H1 (cell line): ENCODE data around the gene MRPL32. TPM values are rescaled to one million over a fixed set of nuclear protein-coding genes. Genes with fewer than 3 reads are reported as not detected.

Source experiments
- CTCF ChIA-PET: fragments of 300-600 bp; sonication (Branson Sonifier 250); formaldehyde crosslinking; loops from one replicate; lab custom pipeline; 2021; ENCODE audit not compliant: partially characterized antibody; lab: Charles Lee
- POLR2A ChIA-PET: fragments of 300-600 bp; sonication (Branson Sonifier 250); formaldehyde crosslinking; loops from one replicate; lab custom pipeline; 2021; ENCODE audit warnings: inconsistent platforms; ENCODE audit not compliant: partially characterized antibody; lab: Charles Lee
- DNase-seq, 2 experiments: peaks; one replicate each; pipeline versions ENCODE4 v3.0.0 to v3.0.0-alpha.2; 2010 to 2022; ENCODE audit warnings: low spot score in 2 of 2, low read depth in 1 of 2, mixed read lengths in 1 of 2
- FAIRE-seq: peaks from 2 replicates; lab custom pipeline; 2011; peaks lifted over from hg19 to GRCh38; lab: Jason Lieb, UNC
- H2AFZ ChIP-seq: 2 replicates; pipeline ENCODE4 v1.8.1; 2012; ENCODE audit warnings: low read length, inconsistent platforms
- H2AK5ac ChIP-seq: 2 replicates; pipeline ENCODE4 v1.6.1; 2013; ENCODE audit warnings: low read depth, low read length
- H2BK120ac ChIP-seq: replicated peaks from 2 replicates; pipeline ENCODE3; 2013; ENCODE audit warnings: low read depth, low read length, inconsistent platforms
- H2BK12ac ChIP-seq: 2 replicates; pipeline ENCODE4 v1.6.1; 2013; ENCODE audit warnings: low read depth, low read length
- H2BK15ac ChIP-seq: 2 replicates; pipeline ENCODE4 v1.6.1; 2013; ENCODE audit warnings: low read length
- H2BK20ac ChIP-seq: 2 replicates; pipeline ENCODE4 v1.6.1; 2013; ENCODE audit warnings: low read length
- H2BK5ac ChIP-seq: 2 replicates; pipeline ENCODE4 v1.6.1; 2013; ENCODE audit warnings: low read depth, low read length
- H3K14ac ChIP-seq: 2 replicates; pipeline ENCODE4 v1.6.1; 2013; ENCODE audit warnings: inconsistent platforms; ENCODE audit not compliant: insufficient read length
- H3K18ac ChIP-seq: 2 replicates; pipeline ENCODE4 v1.6.1; 2013; ENCODE audit warnings: low read length; ENCODE audit errors: extremely low read depth
- H3K23ac ChIP-seq: 2 replicates; pipeline ENCODE4 v1.6.1; 2013; ENCODE audit warnings: inconsistent platforms; ENCODE audit not compliant: insufficient read length
- H3K23me2 ChIP-seq: 2 replicates; pipeline ENCODE4 v1.6.1; 2013; ENCODE audit warnings: low read depth, low read length
- H3K27ac ChIP-seq: 2 replicates; pipeline ENCODE4 v1.6.1; 2011; ENCODE audit warnings: low read depth, low read length, inconsistent platforms
- H3K27me3 ChIP-seq, 4 experiments: replicated peaks in 1 of 4; 1 replicate in 1 of 4; 2 replicates in 3 of 4; pipeline versions ENCODE4 v1.6.1 to v1.8.1; 2011 to 2013; ENCODE audit warnings: low read length in 3 of 4, mild to moderate bottlenecking in 3 of 4, inconsistent platforms in 2 of 4, mixed read lengths in 2 of 4, moderate library complexity in 1 of 4; ENCODE audit not compliant: control insufficient read depth in 3 of 4, insufficient read depth in 3 of 4; ENCODE audit errors: extremely low read depth in 1 of 4
- H3K36me3 ChIP-seq, 4 experiments: 2 replicates each; pipeline versions ENCODE4 v1.6.1 to v1.8.1; 2011 to 2013; ENCODE audit warnings: mild to moderate bottlenecking in 4 of 4, low read length in 3 of 4, moderate library complexity in 2 of 4, control low read depth in 1 of 4, inconsistent platforms in 1 of 4; ENCODE audit not compliant: insufficient read depth in 4 of 4, control insufficient read depth in 2 of 4
- H3K4ac ChIP-seq: replicated peaks from 2 replicates; pipeline ENCODE3; 2013; ENCODE audit warnings: low read length, low read depth, mixed read lengths, inconsistent platforms; ENCODE audit not compliant: insufficient read length
- H3K4me1 ChIP-seq, 4 experiments: replicated peaks in 1 of 4; 1 replicate in 1 of 4; 2 replicates in 3 of 4; pipeline versions ENCODE4 v1.6.1 to v1.8.1; 2011 to 2013; ENCODE audit warnings: low read length in 3 of 4, inconsistent platforms in 2 of 4, mixed read lengths in 1 of 4; ENCODE audit not compliant: insufficient read depth in 4 of 4, control insufficient read depth in 3 of 4
- H3K4me2 ChIP-seq, 2 experiments: 2 replicates each; pipeline versions ENCODE4 v1.6.1 to v1.8.1; 2011 to 2013; ENCODE audit warnings: low read depth in 2 of 2, low read length in 2 of 2, control low read depth in 1 of 2, inconsistent platforms in 1 of 2, mild to moderate bottlenecking in 1 of 2; ENCODE audit not compliant: insufficient read depth in 1 of 2
- H3K4me3 ChIP-seq, 4 experiments: fragments of 200-600, 300-600 bp in 1 of 4; sonication (generic), shearing (Covaris generic), sonication (Bioruptor Twin) in 1 of 4; 2 replicates each; pipeline versions ENCODE4 v1.5.1 to v1.8.1; 2011 to 2016; ENCODE audit warnings: low read length in 4 of 4, low read depth in 3 of 4, control low read depth in 2 of 4, inconsistent platforms in 2 of 4, mild to moderate bottlenecking in 2 of 4, mixed read lengths in 1 of 4, moderate library complexity in 1 of 4; ENCODE audit not compliant: insufficient read depth in 2 of 4; ENCODE audit errors: extremely low read depth in 1 of 4
- H3K56ac ChIP-seq: replicated peaks from 2 replicates; pipeline ENCODE3; 2013; ENCODE audit warnings: low read depth, mild to moderate bottlenecking, mixed read lengths, low read length, inconsistent platforms; ENCODE audit not compliant: insufficient read length
- H3K79me1 ChIP-seq: 2 replicates; pipeline ENCODE4 v1.6.1; 2013; ENCODE audit warnings: low read depth, low read length, control low read depth
- H3K79me2 ChIP-seq, 2 experiments: 2 replicates each; pipeline versions ENCODE4 v1.6.1 to v1.8.1; 2012 to 2013; ENCODE audit warnings: low read length in 2 of 2, mild to moderate bottlenecking in 2 of 2, inconsistent platforms in 1 of 2; ENCODE audit not compliant: insufficient read depth in 2 of 2, control insufficient read depth in 1 of 2
- H3K9ac ChIP-seq, 4 experiments: replicated peaks in 1 of 4; 1 replicate in 1 of 4; 2 replicates in 3 of 4; pipeline versions ENCODE4 v1.6.1 to v1.8.1; 2011 to 2013; ENCODE audit warnings: low read depth in 3 of 4, low read length in 3 of 4, control low read depth in 2 of 4, mild to moderate bottlenecking in 2 of 4, moderate library complexity in 2 of 4, inconsistent platforms in 1 of 4; ENCODE audit errors: extremely low read depth in 1 of 4
- H3K9me3 ChIP-seq, 2 experiments: 2 replicates each; pipeline versions ENCODE4 v1.6.1 to v1.8.1; 2012 to 2013; ENCODE audit warnings: mild to moderate bottlenecking in 2 of 2, moderate library complexity in 2 of 2, control low read depth in 1 of 2, inconsistent platforms in 1 of 2, low read depth in 1 of 2, low read length in 1 of 2, mixed read lengths in 1 of 2; ENCODE audit not compliant: insufficient read depth in 2 of 2
- H4K20me1 ChIP-seq, 2 experiments: replicated peaks in 1 of 2; 2 replicates each; pipeline versions ENCODE3 to v1.8.1; 2011 to 2013; ENCODE audit warnings: inconsistent platforms in 2 of 2, low read length in 2 of 2, mild to moderate bottlenecking in 1 of 2; ENCODE audit not compliant: insufficient read depth in 2 of 2, control insufficient read depth in 1 of 2
- H4K5ac ChIP-seq: 2 replicates; pipeline ENCODE4 v1.6.1; 2013; ENCODE audit warnings: low read length, low read depth, mixed read lengths, inconsistent platforms; ENCODE audit not compliant: insufficient read length
- H4K8ac ChIP-seq: 2 replicates; pipeline ENCODE4 v1.8.0; 2013; ENCODE audit warnings: mild to moderate bottlenecking, moderate library complexity, low read length, inconsistent platforms; ENCODE audit not compliant: insufficient read depth; ENCODE audit errors: extremely low read depth
- H4K91ac ChIP-seq: replicated peaks from 2 replicates; pipeline ENCODE3; 2013; ENCODE audit warnings: low read length, mixed read lengths, inconsistent platforms; ENCODE audit not compliant: insufficient read length
- SP2 ChIP-seq: IDR thresholded peaks from 2 replicates; pipeline ENCODE4 v1.6.1; 2012; ENCODE audit warnings: mild to moderate bottlenecking, low read length, inconsistent platforms
- SP4 ChIP-seq: IDR thresholded peaks from 2 replicates; pipeline ENCODE4 v1.6.1; 2012; ENCODE audit warnings: low read length, inconsistent platforms
- WGBS, 2 experiments: shearing (Covaris generic) in 1 of 2; methylation state at CpG; one replicate each; pipeline versions ENCODE4 v1.1.6 to v1.1.7; 2013 to 2015; ENCODE audit warnings: low lambda C conversion rate in 2 of 2, mixed read lengths in 2 of 2, inconsistent platforms in 1 of 2, low coverage in 1 of 2, missing lambda C conversion rate in 1 of 2; ENCODE audit not compliant: insufficient replicate concordance in 2 of 2, insufficient coverage in 1 of 2, insufficient read length in 1 of 2; ENCODE audit errors: extremely low coverage in 1 of 2, missing lambda C conversion rate in 1 of 2; 5-methylcytosine and 5-hydroxymethylcytosine counted together
- polyA plus RNA-seq, 7 experiments: library from polyadenylated mRNA; depleted of rRNA in 3 of 7; stranded (reverse) in 5 of 7; unstranded in 2 of 7; fragments of >200 nt in 5 of 7; fragments of 200-250 nt in 2 of 7; gene quantifications; 1 replicate in 5 of 7; 2 replicates in 1 of 7; 4 replicates in 1 of 7; pipeline versions ENCODE4 v1.2.1 to v1.2.3, GENCODE V29; 2011 to 2013; ENCODE audit warnings: missing spikeins in 2 of 7, mixed read lengths in 2 of 7
- total RNA-seq: library from RNA; stranded (reverse); fragmentation: NEBNext Ultra II Directional; extraction: Animal tissue kit (Norgen Biotek cat#: 25700); gene quantifications from 2 replicates; pipeline ENCODE4 v1.2.1, GENCODE V29; 2021

The MRPL32 gene
- total and polyA plus RNA-seq, 2 of the 8 experiments (the other 6 are each of a cell fraction or from before 2014, with no cell fraction given): 50.9 to 97.2 TPM

DNA sequence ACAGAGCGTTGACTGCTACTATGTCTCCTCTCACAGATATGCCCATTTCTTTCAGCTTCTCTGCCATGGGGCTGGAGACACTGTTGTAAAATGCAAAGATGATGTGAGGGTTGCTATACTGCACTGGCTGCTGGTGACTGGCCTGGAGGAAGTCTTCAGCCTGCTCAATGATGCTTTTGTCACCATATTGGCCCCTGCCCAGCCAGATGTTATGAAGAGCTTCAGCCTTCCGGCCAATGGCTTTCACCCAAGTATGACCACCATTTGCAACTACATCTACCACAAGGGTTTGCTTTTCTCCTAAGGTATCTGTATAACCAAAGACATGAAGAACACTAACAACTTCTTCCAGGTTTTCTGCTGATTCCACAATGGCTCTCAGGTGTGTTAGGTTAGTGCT, 21.9 kb upstream of the MRPL32 start:
- Histone ChIP-seq H3K36me3 (peaks cover 0 to 13% (median under 1%) of the 10 kb centered on the region in 4 experiments; a peak in 3 of 8 replicates), H3K27me3 (no peaks in the 10 kb centered on the region), H3K23me2 (peaks cover 2% of the 10 kb centered on the region; the same call in 1 of the 2 replicates), H2BK12ac (no peak overlapping the region), H2BK15ac (no peak overlapping the region), H4K8ac (no peak overlapping the region), H3K4ac (no peak overlapping the region), H3K14ac (no peak overlapping the region), H4K20me1 (no peaks in the 10 kb centered on the region), H3K9ac (no peak overlapping the region), H3K56ac (no peak overlapping the region), H3K4me1 (peaks cover 2 to 11% (median 5%) of the 10 kb centered on the region in 4 experiments; a peak in 6 of 7 replicates), H2AK5ac (no peak overlapping the region), H3K23ac (no peak overlapping the region), H4K91ac (no peak overlapping the region), H2BK20ac (no peak overlapping the region), H2BK120ac (no peak overlapping the region), H3K18ac (no peak overlapping the region), H3K27ac (no peak overlapping the region), H2AFZ (no peak overlapping the region), H3K4me2 (peak overlapping the region; percentile 78 to 96; a peak in 2 of 4 replicates), H3K79me2 (peaks cover 0 to 10% of the 10 kb centered on the region in 2 experiments; a peak in 2 of 4 replicates), H3K79me1 (peaks cover 4% of the 10 kb centered on the region; the same call in 1 of the 2 replicates), H2BK5ac (no peak overlapping the region), H3K4me3 (no peak overlapping the region), H3K9me3 (no peaks in the 10 kb centered on the region), H4K5ac (no peak overlapping the region)
- TF ChIP-seq SP2 (no peak), SP4 (no peak)
- CTCF ChIA-PET: interaction anchor here (0.6 to 1.3 kb wide), 4 partner anchors 33 to 968 kb away, joined by 3 to 6 read pairs (median 4); no protein-coding TSS in a partner anchor
- POLR2A ChIA-PET: interaction anchor here (0.6 to 1.3 kb wide), 6 partner anchors 9 to 23 kb away, joined by 3 to 5 read pairs (median 3); no protein-coding TSS in a partner anchor
- FAIRE-seq: no peak
- 88% methylated on average over 2 of the region's 2 CpGs; no CpG with 5 or more reads in 1 of the 2 experiments for WGBS, 2 experiments
- DNase-seq: no peak
